ENCODE measurements around the gene CLBA1.

DNA sequence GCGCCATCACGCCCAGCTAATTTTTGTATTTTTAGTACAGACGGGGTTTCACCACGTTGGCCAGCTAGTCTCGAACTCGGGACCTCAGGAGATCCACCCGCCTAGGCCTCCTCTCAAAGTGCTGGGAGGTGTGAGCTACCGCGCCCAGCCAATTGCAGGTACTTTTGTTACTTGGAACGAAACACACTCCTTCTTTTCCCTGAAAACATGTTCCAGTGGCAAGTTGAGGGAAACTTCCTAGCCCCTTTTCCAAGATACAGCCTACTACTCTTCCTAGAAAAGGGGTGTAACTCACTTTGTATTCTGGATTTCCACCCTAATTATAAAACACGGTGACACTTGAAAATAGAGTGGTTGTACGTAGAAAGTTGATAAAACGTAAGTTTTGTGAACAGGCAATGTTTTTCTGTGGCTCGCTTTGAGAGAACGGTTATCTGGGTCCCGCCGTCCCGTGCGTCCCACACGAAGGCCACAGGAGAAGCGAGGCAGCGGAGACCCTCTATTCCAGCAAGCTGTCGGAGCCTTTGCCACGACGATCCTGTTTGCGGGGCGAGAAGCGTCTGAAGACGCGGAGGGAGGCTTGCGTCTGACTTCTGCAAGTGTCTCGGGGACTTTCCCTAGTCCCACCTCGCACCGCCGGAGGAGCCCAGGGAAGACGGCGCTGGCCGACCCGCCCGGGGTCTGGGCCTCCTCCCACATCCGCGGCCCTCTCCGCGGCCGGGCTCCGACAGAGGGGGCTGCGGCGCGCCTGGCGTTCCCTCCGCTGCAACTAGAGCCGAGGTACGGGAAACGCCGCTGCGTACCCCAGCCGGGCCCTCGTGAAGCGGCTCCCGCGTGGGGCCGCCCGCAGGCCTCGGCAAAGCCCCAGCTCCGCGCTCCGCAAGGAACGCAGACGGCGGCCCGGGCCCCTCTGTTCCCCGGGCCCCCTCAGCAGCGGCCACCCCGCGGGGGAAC lies 34.5 kb downstream of the CLBA1 start:
- TF ChIP-seq, protein P1, sequence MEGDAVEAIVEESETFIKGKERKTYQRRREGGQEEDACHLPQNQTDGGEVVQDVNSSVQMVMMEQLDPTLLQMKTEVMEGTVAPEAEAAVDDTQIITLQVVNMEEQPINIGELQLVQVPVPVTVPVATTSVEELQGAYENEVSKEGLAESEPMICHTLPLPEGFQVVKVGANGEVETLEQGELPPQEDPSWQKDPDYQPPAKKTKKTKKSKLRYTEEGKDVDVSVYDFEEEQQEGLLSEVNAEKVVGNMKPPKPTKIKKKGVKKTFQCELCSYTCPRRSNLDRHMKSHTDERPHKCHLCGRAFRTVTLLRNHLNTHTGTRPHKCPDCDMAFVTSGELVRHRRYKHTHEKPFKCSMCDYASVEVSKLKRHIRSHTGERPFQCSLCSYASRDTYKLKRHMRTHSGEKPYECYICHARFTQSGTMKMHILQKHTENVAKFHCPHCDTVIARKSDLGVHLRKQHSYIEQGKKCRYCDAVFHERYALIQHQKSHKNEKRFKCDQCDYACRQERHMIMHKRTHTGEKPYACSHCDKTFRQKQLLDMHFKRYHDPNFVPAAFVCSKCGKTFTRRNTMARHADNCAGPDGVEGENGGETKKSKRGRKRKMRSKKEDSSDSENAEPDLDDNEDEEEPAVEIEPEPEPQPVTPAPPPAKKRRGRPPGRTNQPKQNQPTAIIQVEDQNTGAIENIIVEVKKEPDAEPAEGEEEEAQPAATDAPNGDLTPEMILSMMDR (IDR thresholded peaks at IDR 0.05) = no peak
- no peak for TF ChIP-seq EZH2 (IDR thresholded peaks at IDR 0.05; ENCODE audit: borderline replicate concordance, insufficient read depth, low read depth, low read length, poor library complexity, severe bottlenecking)

Measured in B cell (primary cell).